Uterus (tissue), 4 donors: ENCODE results near the gene ARHGEF6. TPM values are rescaled to one million over a fixed set of nuclear protein-coding genes. Genes with fewer than 3 reads are reported as not detected.

Experiments used
- DNase-seq, 2 donors: peaks; one replicate each; pipeline ENCODE4 v3.0.0-alpha.2; 2019 to 2020
- H3K27ac ChIP-seq, 2 donors: fragments of 200-600 bp; sonication (generic); 1 replicate in 1 of 2; 2 replicates in 1 of 2; pipeline ENCODE4 v1.5.1; 2016 to 2018
- H3K27me3 ChIP-seq, 2 donors: fragments of 200-600 bp; sonication (generic); one replicate each; pipeline ENCODE4 v1.5.1; 2018 to 2019; ENCODE audit warnings: control low read depth in 1 of 2
- H3K36me3 ChIP-seq, 2 donors: fragments of 200-600 bp; sonication (generic); one replicate each; pipeline ENCODE4 v1.5.1; 2019; ENCODE audit warnings: control low read depth in 1 of 2
- H3K4me1 ChIP-seq, 2 donors: fragments of 200-600 bp; sonication (generic); one replicate each; pipeline ENCODE4 v1.5.1; 2018 to 2019; ENCODE audit warnings: control low read depth in 1 of 2
- H3K4me3 ChIP-seq, 2 donors: fragments of 200-600 bp; sonication (generic); 1 replicate in 1 of 2; 2 replicates in 1 of 2; pipeline ENCODE4 v1.5.1; 2018 to 2019; ENCODE audit warnings: mild to moderate bottlenecking in 1 of 2
- H3K9me3 ChIP-seq, 2 donors: fragments of 200-600 bp; sonication (generic); one replicate each; pipeline ENCODE4 v1.5.1; 2019; ENCODE audit warnings: control low read depth in 1 of 2
- POLR2A ChIP-seq, 2 donors: fragments of 450-650 bp; IDR thresholded peaks; one replicate each; pipeline ENCODE4 v1.6.1; 2016; ENCODE audit warnings: antibody characterized with exemption in 2 of 2, mild to moderate bottlenecking in 1 of 2, moderate library complexity in 1 of 2
- intact Hi-C: fragments of 100-400 bp; cut with DNase I; formaldehyde crosslinking; loops from one replicate; pipeline ENCODE4 v1.15.1; 2023; ENCODE audit warnings: low total_unique reads
- total RNA-seq, 4 donors: library from RNA; depleted of rRNA in 3 of 4; stranded (reverse); fragments of >200 nt in 3 of 4; gene quantifications; one replicate each; pipeline versions ENCODE4 v1.1.0 to v1.2.4, GENCODE V29; 2014 to 2023
- TF ChIP-seq, protein P1 (sequence below), 4 experiments: fragments of 200-600 bp in 2 of 4; fragments of 450-650 bp in 2 of 4; sonication (generic) in 2 of 4; IDR thresholded peaks; one replicate each; pipeline ENCODE4 v1.5.1; 2016 to 2019; ENCODE audit warnings: antibody characterized with exemption in 4 of 4, mild to moderate bottlenecking in 2 of 4, moderate library complexity in 1 of 4
- donor health status: DM: yes; HTN: yes; CAD: no.

Gene ARHGEF6
- total RNA-seq, 4 donors from 2014 or later: 19.7 to 26.9 (median 24.7) TPM

DNA sequence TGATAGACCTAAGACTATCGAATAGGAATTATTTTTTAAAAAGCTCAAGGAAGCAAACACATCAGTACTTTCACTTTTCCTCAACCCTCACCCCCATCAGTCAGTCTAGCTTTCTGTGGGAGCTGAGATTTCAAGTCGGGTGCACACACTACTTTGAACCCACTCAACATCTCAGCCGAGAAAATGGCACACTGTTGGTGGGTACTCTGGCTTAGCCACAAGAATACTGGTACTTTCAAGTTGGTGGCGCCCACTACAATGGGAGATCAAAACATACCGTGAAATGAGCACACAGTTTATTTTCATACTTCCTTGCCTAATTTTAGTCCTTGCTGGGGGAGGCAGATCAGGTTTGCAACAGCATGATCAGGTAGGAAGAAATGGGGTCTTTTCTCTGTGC, 122.6 kb downstream of the ARHGEF6 start:
- H3K4me3 ChIP-seq: no peak overlapping the region
- no peak overlapping the region for H3K27ac ChIP-seq
- no peaks in the 10 kb centered on the region for H3K9me3 ChIP-seq
- intact Hi-C loops: no loop called here
- H3K36me3 ChIP-seq: no peaks in the 10 kb centered on the region
- TF ChIP-seq POLR2A (IDR thresholded peaks at IDR 0.05): no peak
- TF ChIP-seq, protein P1, sequence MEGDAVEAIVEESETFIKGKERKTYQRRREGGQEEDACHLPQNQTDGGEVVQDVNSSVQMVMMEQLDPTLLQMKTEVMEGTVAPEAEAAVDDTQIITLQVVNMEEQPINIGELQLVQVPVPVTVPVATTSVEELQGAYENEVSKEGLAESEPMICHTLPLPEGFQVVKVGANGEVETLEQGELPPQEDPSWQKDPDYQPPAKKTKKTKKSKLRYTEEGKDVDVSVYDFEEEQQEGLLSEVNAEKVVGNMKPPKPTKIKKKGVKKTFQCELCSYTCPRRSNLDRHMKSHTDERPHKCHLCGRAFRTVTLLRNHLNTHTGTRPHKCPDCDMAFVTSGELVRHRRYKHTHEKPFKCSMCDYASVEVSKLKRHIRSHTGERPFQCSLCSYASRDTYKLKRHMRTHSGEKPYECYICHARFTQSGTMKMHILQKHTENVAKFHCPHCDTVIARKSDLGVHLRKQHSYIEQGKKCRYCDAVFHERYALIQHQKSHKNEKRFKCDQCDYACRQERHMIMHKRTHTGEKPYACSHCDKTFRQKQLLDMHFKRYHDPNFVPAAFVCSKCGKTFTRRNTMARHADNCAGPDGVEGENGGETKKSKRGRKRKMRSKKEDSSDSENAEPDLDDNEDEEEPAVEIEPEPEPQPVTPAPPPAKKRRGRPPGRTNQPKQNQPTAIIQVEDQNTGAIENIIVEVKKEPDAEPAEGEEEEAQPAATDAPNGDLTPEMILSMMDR (IDR thresholded peaks at IDR 0.05): no peak
- H3K4me1 ChIP-seq: no peaks in the 10 kb centered on the region
- no peaks in the 10 kb centered on the region for H3K27me3 ChIP-seq
- no peak for DNase-seq

DNA sequence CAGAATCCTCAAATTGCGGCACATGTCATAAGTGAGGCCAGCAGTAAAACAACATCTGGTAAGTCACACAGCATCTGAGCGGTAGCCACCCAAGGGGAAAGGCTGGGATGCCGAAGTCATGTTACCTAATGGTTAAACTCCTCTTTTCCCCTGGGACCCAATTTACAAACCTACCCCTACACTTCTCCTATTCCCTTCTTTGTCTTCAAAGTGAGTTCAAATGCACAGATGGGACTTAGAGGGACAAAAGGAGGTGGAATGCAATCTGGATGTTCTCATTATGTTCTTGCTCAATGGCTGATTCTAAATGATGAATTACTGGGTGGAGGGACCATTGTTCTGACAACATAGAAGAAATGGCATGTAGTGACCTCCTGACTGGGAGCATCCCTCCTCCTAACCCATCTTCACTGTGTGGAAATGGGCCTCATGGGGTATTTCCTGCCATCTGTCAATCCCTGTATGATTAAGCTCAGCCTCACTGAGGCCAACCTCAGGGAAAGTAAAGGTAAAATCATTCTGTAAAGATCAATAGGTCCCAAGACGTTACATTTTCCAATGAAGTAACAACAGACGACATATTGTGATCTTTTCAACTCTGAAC, 124.3 kb downstream of the ARHGEF6 start:
- TF ChIP-seq POLR2A (IDR thresholded peaks at IDR 0.05): no peak
- TF ChIP-seq, protein P1 (IDR thresholded peaks at IDR 0.05): no peak
- no peak for DNase-seq
- Histone ChIP-seq H3K9me3 (no peaks in the 10 kb centered on the region), H3K27ac (no peak overlapping the region), H3K4me1 (no peaks in the 10 kb centered on the region), H3K4me3 (no peak overlapping the region), H3K27me3 (no peaks in the 10 kb centered on the region), H3K36me3 (no peaks in the 10 kb centered on the region)
- intact Hi-C loops: no loop called here

DNA sequence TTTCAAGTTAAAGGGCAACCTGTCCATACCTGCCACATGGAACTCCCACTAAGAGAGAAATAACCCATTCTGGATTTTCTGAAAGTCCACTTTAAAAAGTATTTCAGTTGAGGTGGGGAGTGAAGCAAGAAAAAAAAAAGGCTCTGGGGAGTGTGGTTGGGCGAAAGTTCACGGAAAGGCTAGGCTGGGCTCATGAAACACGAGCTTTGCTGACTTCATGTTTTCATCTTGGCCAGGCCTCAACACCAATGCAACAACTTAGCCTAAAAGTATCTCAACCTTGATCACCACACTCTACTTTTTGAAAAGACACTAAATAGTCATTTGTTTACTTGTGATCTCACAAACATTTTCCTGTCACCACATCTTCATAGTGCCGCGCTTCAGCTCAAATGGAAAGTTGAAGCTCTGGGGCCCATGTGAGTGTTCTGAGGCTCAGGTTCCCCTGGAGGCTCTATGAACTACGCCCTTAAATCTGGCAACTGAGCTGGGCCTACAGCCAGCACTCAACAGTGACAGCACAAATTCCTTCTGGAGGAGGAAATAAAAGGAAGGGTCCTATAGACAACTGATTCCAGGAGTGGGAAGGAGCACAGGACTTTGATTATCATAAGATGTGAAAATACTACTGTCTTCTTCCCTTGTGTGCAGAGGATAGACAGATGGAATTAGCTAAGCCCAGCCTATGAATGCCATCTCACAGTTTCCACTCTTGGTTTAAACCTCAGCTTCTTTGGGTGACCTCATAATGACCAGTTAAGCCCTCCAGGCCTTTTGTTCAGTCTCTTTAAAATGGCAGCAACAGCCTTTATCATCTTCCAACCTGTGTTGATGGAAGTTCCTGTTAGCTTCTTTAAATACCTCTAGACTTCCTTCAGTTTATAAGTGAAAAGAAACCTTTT, 127.7 kb downstream of the ARHGEF6 start:
- Histone ChIP-seq H3K27ac (no peak overlapping the region), H3K4me3 (no peak overlapping the region), H3K27me3 (no peaks in the 10 kb centered on the region), H3K4me1 (no peaks in the 10 kb centered on the region), H3K36me3 (no peaks in the 10 kb centered on the region), H3K9me3 (no peaks in the 10 kb centered on the region)
- TF ChIP-seq, protein P1 (IDR thresholded peaks at IDR 0.05): no peak
- no peak for TF ChIP-seq POLR2A (IDR thresholded peaks at IDR 0.05)
- intact Hi-C loops: no loop called here
- DNase-seq: no peak

DNA sequence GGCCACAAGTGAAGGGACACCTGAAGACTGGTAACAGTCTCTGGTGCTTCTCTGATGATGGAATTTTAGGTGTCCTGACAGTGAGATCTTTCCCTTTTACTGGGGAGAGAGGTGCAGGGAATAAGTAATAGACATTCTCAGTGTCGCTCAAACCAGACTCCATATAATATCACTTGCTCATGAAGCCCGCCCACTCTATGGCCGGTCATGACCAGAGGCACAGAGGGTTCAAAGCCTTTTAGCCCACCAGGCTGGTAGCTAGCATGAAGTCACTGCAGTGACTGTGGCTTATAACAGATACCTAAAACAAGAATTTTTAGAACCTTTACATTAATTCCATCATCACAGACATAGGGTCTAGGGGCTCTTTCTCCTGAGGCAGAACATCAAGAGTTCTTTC, 129.9 kb downstream of the ARHGEF6 start:
- Histone ChIP-seq H3K27ac (no peak overlapping the region), H3K27me3 (no peaks in the 10 kb centered on the region), H3K9me3 (no peaks in the 10 kb centered on the region), H3K4me1 (no peaks in the 10 kb centered on the region), H3K36me3 (no peaks in the 10 kb centered on the region), H3K4me3 (no peak overlapping the region)
- intact Hi-C loops: no loop called here
- TF ChIP-seq, protein P1 (IDR thresholded peaks at IDR 0.05): no peak
- no peak for TF ChIP-seq POLR2A (IDR thresholded peaks at IDR 0.05)
- no peak for DNase-seq

DNA sequence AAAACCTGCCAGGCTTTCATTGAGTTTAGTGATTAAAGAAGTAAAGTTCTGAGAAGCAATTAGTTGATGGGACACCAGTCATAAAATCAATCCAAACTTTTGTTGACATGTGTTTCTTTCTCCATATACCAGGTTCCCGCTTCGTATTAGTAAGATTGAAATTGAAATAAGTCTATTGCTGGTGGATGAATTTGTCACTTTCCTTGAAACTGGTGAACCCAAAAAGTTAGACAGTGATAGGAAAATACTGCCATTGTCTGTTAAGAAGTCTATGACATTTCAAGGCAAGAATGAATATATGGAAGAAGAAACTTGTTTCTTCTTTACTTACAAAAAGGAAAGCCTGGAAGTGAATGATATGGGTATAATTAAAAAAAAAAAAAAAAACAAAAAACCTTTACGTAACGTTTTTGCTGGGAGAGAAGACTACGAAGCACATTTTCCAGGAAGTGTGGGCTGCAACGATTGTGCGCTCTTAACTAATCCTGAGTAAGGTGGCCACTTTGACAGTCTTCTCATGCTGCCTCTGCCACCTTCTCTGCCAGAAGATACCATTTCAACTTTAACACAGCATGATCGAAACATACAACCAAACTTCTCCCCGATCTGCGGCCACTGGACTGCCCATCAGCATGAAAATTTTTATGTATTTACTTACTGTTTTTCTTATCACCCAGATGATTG, 132.9 kb downstream of the ARHGEF6 start, which contains the start of gene CD40LG:
TSS of gene CD40LG (plus strand) at position 482 of the 684 bp plus-strand sequence. CDS start at position 573, 91 bp downstream.
- Histone ChIP-seq H3K4me1 (no peaks in the 10 kb centered on the region), H3K9me3 (no peaks in the 10 kb centered on the region), H3K27ac (no peak within 1 kb of the TSS), H3K36me3 (no peaks in the 10 kb centered on the region), H3K4me3 (no peak within 1 kb of the TSS), H3K27me3 (no peaks in the 10 kb centered on the region)
- TF ChIP-seq, protein P1 (IDR thresholded peaks at IDR 0.05): no peak
- no peak for TF ChIP-seq POLR2A (IDR thresholded peaks at IDR 0.05)
- no peak for DNase-seq
- intact Hi-C loops: no loop called here
